GM18951 (cell line): ENCODE data around the gene CCDC15.

Source experiments
- POLR2A ChIP-seq: IDR thresholded peaks from 4 replicates; pipeline ENCODE4 v1.6.1; 2011; ENCODE audit warnings: mild to moderate bottlenecking; ENCODE audit not compliant: insufficient read length, insufficient read depth; ENCODE audit errors: extremely low read depth
- in situ Hi-C: fragments of 300-500 bp; cut with MboI; formaldehyde crosslinking; loops from one replicate; pipeline ENCODE4 v1.12.0; 2022; ENCODE audit warnings: low sequenced_read_pairs, mixed read lengths, inconsistent platforms; ENCODE audit not compliant: unreplicated experiment

CCDC15 gene

DNA sequence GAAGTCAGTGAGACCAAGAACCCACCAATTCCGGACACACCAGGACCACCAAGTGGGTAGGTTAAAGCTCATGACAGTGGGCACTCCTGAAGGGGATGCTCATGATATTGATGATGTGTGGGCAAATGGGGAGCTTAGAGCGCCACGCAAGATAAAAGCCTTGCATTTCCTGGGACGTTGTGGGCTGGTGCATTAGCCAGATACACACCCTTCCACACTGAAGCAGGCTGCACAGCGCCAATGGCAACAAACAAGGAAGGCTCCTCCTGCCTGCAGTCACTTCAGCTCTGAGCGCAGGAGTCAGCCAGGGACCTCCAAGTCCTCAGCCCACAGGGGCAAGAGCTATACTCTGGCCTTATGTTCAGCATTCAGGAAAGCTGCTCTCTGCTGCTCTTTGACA, 136.8 kb downstream of the CCDC15 start:
- TF ChIP-seq POLR2A: no peak

More for the DNA sequence above, 136.8 kb downstream of the CCDC15 start:
- in situ Hi-C loops: no loop called here
